ENCODE data around the gene FKBP1B.
"Not testable (repeated sequence)": the region's sequence is repeated elsewhere in the genome, so short reads cannot be mapped to it uniquely, and the experiment has no call there.

Gene FKBP1B

DNA sequence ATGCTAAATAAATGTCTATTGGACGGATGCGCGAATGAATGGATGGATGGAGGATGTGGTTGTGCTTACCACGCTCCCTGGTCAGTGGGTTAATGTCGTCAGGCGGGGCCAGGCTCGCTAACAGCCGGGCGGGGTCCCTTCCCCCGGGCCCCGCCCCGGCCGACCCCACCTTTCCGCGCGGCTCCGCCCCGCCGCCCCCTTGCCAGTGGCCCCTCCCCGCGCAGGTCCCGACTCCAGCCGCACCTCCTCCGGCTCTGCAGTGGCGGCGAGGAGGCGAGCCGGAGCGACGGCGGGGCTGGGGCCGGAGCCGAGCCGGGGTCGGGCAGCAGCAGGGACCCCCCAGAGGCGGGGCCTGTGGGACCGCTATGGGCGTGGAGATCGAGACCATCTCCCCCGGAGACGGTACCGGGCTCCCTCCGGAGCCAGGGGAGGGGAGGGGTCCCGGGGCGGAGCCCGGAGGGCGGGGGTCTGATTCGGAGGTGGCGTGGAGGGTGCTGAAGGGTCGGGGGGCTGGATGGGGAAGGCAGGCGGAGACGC is at the start of gene FKBP1B:
FKBP1B (plus strand) TSS at position 257 of the 537 bp plus-strand sequence; CDS start at position 366, 109 bp downstream.
- peak; percentile 87 for DNase-seq

GRCh38 chr2:24007693-24008092 is 41.8 kb upstream of the FKBP1B start:
- DNase-seq = no peak

DNA sequence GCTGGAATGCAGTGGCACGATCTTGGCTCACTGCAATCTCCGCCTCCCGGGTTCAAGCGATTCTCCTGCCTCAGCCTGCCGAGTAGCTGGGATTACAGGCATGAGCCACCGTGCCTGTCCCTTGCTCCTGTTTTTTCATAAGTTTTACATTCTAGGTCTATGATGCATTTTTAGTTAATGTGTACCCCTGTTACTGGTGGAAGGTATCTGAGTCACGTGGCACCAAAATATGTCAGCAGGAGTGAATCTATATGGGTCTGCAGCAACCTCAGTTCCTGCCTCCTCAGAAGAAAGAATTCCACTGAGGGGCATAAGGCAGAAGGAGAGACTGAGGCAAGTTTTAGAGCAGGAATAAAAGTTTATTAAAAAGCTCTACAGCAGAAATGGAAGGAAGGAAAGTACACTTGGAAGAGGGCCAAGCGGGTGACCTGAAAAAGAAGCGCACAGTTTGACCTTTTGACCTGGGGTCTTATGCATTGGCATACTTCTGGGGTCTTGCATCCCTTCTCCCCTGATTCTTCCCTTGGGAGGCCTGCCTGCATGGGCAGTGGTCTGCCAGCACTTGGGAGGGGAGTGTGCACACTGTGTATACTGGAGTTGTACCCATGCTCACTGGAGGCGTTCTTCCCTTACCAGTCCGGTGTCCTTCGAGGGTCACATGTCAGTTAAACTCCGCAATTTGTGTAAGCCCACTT is 40.7 kb upstream of the FKBP1B start:
- DNase-seq = no peak

DNA sequence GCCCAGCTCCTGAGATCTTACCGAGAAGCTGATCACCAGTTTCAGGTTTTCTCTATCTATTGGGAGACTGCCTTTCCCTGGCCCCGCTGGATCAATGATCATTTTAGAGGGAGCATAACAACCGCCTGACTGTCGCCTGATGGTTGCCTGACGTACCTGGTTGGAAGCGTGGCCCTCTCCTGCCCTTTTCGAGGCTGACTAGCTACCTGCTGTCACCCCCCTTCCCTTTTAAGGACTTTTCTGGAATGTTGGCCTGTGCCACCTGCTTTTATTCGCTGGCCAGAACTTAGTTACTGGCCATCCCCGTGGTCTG is 40.2 kb upstream of the FKBP1B start:
- no peak for DNase-seq

- peak; percentile 80 for DNase-seq
These were observed 39.7 kb upstream of the FKBP1B start, which contains the start of gene MFSD2B for GRCh38 chr2:24009680-24010476. MFSD2B (plus strand) TSS chr2:24010085; CDS start chr2:24010097, 12 bp downstream.

DNA sequence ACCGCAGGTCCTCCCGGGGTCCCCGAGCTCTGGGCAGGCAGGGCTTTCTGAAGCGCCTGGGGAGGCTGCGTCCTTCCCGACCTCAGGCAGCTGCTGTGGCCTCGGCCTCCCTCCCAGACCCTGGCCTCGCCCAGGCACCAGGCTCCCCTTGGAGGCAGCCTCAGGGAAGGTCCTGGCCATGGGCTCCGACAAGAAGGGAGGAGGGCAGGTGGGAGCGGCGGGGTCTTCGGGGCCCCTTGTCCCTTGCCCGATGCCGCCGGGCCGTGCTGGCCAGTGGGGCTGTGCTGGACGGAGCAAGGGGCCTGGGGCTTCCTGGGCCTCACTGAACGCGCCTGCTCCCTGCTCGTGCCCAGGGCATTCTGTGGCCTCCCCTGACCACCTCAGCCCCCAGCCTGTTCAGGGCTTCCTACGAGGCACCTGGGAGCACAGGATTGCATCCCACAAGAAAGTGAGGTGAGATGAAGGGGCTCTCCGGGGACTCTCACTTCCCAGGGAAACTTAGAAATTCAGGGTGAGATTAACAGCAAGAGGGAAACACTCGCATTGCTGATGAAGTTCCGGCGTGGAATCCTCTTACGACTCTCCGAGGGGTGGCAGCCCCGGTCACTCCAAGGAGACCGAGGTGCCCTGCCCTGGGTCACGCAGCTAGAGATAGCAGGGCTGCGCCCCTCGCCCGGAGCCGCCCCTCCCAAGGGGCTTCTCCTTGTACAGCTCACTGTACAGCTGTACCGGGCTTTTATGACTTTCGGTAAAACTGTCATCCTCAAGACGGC is 38.9 kb upstream of the FKBP1B start:
- peak; percentile 54 for DNase-seq

DNA sequence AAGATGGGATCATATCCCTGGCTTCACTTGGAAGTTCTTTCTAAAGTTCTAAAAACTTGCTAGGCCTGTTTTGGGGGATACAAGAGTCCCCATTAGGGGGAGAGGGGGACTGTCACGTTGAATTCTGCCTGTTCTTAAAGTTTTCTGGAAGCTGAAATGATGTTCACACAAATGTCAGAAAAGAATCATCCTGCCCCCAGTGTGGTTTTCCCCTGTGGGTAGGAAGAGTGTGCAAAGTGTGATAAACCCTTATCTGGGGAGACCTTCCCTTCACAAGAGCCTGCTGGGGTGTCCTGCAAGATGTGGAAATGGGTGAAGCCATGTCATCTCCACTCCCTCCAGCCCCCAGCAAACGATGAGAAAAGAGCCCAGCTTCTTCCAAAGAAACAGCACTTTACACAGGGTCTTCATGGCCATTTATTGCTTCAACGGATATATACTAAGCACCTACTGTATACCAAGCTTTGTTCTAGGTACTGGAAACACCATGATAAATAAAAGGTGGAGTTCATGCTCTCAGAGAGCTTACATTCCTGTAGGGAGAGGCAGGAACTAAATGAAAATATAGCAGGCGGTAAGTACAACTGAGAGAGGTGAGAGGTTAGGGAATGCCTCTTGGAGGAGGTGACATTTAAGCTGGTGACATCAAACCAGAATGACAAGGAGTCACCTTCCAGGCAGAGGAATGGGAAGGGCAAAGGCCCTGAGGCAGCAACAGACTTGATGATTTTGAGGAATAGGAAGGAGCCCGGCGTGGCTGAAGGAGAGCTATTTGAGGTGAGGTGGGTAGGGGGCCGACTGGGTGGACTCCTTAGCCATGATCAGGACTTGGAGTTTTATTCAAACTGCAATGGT is 38.1 kb upstream of the FKBP1B start:
- peak; percentile 99 for DNase-seq

- DNase-seq = no peak
These were observed 36.9 kb upstream of the FKBP1B start for GRCh38 chr2:24012521-24013188.

GRCh38 chr2:24014902-24015301 is 34.6 kb upstream of the FKBP1B start:
- DNase-seq = not testable (repeated sequence)

DNA sequence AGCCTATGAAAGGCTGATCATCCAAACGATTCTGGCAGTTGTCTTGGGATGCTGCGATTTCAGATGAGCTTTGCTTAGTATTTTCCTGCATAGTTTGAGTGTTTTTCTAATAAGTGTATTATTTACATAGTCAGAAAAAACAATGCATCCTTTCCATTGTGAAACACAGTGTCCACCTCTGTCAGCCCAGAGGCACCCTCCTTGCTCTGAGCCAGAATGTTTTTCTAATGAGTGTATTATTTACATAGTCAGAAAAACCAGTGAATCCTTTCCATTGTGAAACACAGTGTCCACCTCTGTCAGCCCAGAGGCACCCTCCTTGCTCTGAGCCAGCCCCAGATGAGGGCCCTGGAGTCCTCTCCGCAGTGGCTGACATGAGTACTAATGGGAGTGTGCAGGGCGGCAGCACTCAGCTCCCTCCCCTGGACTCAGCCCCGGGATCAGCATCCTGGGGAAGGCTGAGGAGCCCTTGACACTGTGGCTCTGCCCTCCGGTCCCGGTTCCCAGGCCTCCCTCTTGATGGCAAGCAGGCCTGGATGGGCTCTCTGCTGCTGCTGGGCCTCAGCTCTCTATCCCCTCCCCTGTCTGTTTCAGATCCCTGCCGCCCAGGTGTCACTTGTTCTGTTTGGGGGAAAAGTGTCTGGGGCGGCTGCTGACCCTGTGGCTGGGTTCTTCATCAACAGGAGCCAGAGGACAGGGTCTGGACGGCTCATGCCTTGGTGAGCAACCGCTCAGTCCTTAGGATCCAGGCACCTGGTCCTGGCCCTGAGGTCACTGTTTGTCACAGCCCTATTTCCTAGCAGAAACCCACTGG is 33.8 kb upstream of the FKBP1B start:
- no peak for DNase-seq

DNA sequence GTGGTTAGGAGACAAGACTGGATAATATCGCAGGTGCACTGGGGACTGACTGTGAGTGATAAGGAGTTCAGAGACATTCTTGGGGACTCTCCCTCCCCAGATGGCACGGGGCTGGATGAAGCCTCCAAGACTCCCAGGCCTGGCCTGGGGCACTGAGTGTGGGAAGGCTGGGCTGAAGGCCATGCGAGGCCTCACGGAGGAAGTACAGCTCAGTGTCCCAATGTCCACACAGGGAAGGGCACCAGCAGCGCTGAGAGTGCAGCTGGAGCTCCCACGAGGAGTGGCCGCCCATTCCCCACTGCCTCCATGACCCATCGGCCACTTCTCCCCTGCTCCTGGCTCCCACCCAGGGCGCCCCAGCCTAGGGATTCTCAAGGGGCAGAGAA is 33.2 kb upstream of the FKBP1B start:
- DNase-seq = peak; percentile 45

DNA sequence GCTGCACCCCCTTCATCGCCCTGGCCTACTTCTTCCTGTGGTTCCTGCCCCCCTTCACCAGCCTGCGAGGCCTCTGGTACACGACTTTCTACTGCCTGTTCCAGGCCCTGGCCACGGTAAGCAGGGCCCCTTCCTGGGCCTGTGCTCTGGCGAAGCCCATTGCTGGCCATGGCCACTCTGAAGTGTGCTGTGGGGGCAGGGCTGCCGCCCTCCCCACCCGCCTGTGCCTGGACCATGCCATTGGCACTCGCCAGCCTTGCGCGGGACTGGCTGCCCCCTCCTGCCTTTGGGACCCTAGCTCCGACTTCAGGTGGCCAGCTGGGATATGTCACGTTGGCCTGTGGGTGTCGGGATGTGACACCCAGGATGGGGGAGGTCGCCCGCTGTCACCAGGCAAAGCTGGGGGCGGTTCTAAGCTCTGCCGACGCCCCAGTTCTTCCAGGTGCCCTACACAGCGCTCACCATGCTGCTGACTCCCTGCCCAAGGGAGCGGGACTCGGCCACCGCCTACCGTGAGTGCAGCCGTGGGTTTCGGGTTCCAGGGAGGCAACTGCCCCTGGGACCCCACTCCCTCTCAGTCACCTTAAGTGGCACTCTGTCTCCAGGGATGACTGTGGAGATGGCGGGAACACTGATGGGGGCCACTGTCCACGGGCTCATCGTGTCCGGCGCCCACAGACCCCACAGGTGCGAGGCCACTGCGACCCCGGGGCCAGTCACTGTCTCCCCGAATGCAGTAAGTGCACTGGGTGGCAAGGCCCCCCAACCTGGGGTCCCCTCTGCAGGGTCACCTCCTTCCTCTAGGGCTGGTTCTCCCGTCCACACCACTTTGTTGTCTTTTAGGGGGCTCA is 32.5 kb upstream of the FKBP1B start:
- no peak for DNase-seq

DNA sequence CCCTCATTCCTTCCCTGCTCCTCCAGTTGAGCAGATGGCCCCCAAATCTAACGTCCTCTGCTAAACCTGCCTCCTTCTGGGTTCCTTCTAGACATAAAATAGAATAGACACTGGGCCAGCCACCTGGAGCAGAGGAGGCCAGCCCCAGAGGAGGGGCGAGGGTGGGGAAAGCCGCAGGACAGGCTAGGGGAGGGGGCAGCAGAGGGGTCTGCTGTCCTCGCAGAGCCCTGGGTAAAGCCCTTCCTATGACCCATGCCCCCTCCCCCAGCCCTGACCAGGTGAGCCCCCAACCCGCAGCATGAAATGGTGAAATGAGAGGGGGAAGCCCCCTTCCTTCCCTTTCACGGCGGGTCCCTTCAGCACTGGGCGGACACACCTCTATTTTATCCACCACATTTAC is 31.8 kb upstream of the FKBP1B start:
- no peak for DNase-seq

- DNase-seq = no peak
These were observed 31.3 kb upstream of the FKBP1B start for GRCh38 chr2:24018241-24018640.

DNA sequence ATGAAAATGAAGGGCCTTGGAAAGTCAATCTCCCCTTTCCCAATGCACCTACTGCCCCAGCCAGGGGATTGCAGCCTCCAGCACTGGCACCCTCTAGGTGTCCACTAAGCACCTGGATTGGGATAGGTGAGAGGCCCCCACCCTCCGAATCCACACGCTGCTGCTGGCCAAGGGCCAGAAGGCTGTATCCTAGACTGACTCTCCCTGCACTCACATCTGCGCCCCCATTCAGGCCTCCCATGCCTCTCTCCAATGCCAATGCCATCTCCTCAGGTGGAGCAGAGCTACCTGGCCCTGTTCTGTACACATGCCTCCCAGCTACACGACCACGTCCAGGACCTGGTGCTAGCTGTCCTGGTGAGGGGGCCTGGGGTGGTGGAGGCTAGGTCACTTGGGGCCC is 29.8 kb upstream of the FKBP1B start:
- DNase-seq = no peak

DNA sequence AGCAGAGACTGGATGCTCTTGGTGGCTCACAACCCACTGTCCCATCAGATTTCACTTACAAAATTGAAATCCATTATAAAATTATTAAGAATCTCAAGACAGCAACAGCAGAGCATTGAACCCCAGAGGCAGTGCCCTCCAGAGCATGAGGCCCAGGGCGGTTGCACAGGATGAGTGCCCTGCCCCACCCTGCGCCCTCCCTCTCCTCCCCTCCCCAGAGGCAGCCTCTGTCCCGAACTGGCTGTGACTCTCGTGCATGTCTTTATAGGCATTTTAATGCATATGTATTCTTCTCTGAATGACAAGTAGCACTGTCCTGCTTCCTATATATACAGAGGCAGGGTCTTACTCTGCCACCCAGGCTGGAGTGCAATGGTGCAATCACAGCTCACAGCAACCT is 29.3 kb upstream of the FKBP1B start:
- DNase-seq = no peak

DNA sequence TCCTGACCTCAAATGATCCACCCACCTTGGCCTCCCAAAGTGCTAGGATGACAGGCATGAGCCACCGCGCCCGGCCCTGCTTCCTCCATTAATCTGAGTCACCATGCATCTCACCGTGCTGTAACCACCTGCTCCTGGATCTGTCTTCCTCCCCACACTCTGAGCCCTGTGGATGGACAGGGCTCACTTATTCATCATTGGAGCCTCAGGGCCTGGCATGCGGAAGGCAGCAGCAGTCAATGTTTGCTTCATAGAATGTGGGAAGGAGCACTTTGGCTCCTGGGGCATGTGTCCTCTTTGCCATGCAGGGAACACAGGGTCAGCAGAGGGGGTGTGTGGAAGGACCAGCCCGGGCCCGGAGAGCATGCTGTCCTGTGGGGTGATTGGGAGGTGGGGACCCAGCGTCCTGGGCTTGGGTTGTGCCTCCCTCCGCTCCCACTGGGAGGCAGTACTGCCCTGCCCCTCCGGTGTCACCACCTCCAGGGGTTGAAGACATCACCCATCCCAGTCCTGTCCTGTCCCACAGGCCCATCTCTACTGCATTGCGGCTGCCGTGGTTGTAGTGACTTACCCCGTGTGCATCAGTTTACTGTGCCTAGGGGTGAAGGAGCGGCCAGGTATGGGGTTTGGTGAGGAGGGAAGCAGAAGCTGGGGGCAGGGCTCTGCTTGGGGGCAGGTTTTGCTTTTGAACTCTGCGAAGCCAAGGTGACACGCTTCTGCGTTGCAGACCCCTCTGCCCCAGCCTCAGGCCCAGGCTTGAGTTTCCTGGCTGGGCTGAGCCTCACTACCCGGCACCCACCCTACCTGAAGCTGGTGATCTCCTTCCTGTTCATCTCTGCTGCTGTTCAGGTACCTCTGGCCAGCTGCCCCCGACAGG is 28.2 kb upstream of the FKBP1B start:
- DNase-seq = peak; percentile 73

- DNase-seq = no peak
These were observed 27.1 kb upstream of the FKBP1B start for GRCh38 chr2:24022324-24022974.

Measured in hematopoietic multipotent progenitor cell treated with erythropoietin and hydrocortisone succinate and interleukin-3 and kit ligand, for 4 days (in vitro differentiated cells).